Epithelial cell of esophagus (primary cell): ENCODE results near the gene POLN.

Experiments used
- DNase-seq: peaks from one replicate; pipeline ENCODE4 v3.0.0; 2010; ENCODE audit warnings: low read depth
- H3K4me3 ChIP-seq: 2 replicates; pipeline ENCODE4 v1.5.1; 2011; ENCODE audit warnings: mild to moderate bottlenecking, low read length, control low read depth
- TF ChIP-seq, protein P1 (sequence below): IDR thresholded peaks from 2 replicates; pipeline ENCODE4 v1.5.1; 2011; ENCODE audit warnings: low read depth, mild to moderate bottlenecking, low read length, control low read depth, inconsistent platforms; ENCODE audit not compliant: insufficient read depth; ENCODE audit errors: missing control alignments

POLN gene

DNA sequence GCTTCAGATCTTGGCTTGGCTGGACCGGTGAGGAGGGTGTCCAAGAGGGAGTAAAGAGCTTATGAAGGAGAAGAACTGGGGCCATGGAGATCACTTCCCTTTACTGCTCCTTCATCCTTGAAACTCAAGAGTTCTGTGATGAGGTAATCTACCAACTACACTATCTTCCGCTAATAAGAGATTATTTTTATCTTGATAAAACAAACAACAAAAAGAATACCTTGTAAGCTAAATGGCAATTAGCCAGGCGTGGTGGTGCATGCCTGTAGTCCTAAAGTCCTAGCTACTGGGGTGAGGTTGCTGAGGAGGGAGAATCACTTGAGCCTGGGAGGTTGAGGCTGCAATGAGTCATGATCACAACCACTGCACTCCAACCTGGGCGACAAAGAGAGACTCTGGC lies 47.4 kb downstream of the POLN start:
- no peak for DNase-seq
- TF ChIP-seq, protein P1, sequence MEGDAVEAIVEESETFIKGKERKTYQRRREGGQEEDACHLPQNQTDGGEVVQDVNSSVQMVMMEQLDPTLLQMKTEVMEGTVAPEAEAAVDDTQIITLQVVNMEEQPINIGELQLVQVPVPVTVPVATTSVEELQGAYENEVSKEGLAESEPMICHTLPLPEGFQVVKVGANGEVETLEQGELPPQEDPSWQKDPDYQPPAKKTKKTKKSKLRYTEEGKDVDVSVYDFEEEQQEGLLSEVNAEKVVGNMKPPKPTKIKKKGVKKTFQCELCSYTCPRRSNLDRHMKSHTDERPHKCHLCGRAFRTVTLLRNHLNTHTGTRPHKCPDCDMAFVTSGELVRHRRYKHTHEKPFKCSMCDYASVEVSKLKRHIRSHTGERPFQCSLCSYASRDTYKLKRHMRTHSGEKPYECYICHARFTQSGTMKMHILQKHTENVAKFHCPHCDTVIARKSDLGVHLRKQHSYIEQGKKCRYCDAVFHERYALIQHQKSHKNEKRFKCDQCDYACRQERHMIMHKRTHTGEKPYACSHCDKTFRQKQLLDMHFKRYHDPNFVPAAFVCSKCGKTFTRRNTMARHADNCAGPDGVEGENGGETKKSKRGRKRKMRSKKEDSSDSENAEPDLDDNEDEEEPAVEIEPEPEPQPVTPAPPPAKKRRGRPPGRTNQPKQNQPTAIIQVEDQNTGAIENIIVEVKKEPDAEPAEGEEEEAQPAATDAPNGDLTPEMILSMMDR, result no peak
- no peak overlapping the region for H3K4me3 ChIP-seq

DNA sequence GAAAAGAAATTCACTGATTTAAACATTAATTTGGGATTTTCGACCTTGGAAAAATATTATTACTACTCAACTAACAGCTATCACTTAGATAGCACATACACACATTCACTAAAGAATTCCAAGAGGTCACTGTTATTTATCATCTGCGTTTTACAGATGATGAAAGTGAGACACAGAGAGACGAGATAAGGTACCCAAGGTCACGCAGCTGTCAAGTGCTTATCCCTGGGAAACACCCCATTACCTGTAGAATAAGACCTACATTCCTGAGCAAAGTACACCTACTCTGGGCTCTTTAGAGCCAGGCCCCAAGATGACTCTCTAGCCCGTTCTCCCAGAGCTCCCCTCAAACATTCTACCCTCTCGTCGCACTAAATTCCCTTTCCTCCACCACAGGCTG lies 48.6 kb downstream of the POLN start:
- no peak overlapping the region for H3K4me3 ChIP-seq
- TF ChIP-seq, protein P1, result no peak
- DNase-seq, result no peak

DNA sequence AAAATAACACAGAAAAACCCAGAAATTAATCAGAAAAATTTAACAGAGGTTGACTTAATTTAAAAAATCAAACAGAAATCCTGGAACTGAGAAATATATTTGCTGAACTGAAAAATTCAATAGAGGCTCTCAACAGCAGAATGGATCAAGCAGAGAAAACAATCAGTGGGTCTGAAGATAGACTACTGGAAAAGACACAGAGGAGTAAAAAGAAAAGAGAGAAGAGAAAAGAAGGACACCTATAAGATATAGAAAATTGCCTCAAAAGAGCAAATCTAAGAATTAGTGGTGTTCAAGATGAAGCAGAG lies 55.1 kb downstream of the POLN start:
- no peak for DNase-seq
- TF ChIP-seq, protein P1, result no peak

DNA sequence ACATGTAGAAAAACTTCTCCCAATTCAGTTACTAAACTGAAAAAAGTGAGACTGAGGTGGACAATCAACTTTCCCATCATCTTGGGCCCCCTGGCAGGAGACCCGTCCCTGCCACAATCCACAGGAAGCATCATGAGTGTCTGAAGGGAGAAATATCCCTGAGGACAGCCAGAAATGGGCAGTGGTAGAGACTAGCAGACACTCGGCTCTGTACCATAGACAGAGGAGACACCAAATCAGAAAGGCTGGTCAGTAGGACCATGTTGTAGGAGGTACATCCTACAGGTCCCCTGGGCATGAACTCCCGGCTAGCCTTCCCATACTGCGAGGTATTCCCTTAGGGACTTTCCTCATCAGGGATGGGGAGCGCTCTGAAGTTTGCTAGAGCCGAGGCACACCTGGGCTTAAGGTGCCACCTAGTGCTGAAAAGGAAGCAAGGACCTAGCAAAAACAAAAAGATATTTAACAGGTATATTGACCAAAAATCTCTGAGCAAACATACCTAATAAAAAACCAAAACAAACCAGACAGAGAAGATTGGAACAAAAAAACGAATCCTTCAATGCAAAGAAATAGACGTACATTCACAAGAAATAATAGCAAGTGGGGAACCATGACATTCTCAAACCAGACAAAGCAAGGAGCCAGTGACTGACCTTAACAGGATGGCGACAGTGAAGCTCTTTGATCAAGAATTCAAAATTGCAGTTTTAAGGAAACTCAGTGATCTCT lies 55.6 kb downstream of the POLN start:
- no peak overlapping the region for H3K4me3 ChIP-seq
- TF ChIP-seq, protein P1, result peak; percentile 81
- DNase-seq, result peak; percentile 78

More for the DNA sequence above, 55.1 kb downstream of the POLN start:
- H3K4me3 ChIP-seq, result no peak overlapping the region

DNA sequence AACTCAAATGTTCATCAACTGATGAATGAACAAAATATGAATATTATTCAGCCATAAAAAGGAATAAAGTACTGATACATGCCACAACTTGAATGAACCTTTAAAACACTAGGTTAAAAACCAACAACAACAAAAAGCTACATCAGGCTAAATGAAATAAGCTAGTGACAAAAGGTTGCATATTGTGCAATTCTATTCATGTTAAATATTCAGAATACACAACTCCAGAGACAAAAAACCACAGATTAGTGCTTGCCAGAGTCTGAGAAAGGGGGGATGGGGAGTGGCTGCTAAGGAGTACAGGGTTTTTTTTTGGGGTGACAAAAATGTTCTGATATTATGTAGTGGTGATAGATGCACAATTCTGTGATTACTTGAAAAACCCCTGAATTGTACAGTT lies 58.5 kb downstream of the POLN start:
- peak; percentile 6 for DNase-seq
- H3K4me3 ChIP-seq, result no peak overlapping the region
- TF ChIP-seq, protein P1, result no peak

DNA sequence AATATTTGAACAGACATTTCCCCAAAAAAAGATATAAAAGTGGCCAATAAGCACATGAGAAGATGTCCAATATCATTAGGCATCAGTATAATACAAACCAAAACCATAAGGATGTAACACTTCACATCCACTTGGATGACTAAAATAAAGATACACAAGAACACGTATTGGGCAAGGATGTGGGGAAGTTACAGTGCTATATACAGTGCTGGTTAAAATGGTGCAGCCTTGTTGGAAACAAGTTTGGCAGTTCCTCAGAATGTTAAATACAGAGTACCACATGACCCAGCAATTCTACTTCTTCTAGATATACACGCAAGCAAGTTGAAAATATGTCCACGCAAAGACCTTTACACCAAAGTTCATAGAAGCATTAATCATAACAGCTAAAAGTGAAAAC lies 58.9 kb downstream of the POLN start:
- no peak overlapping the region for H3K4me3 ChIP-seq
- TF ChIP-seq, protein P1, result no peak
- peak; percentile 56 for DNase-seq

DNA sequence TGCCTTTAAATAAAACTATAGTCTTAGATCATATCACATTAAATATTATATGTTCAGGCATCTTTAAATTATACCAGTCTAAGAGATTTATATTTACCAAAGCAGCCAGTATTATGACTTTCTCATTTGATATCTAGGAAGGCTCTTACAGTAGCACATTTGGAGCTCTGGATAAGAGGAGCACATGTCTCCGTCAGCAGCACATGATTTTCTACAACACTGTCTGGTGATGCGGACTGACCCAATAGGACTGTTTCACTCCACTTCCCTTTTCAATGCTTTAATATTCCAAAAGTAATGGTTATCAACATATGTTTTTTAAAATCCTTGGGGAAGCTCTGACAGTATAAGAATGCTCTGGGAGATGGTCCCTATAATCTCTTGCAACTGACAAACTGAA lies 61.5 kb downstream of the POLN start:
- H3K4me3 ChIP-seq, result no peak overlapping the region
- no peak for DNase-seq
- TF ChIP-seq, protein P1, result no peak
